HepG2 (cell line): ENCODE measurements around the gene CTTNBP2NL. TPM values are rescaled to one million over a fixed set of nuclear protein-coding genes. Genes with fewer than 3 reads are reported as not detected.

ENCODE experiments used
- ATAC-seq: fragments of 200-7000 bp; cut with Tn5 transposase; 3 replicates; pipeline ENCODE4 v1.9.1; 2020; ENCODE audit warnings: mild to moderate bottlenecking, moderate library complexity
- BruUV-seq: library from RNA; stranded (reverse); fragments of 400-500 nt; replicated peaks from 2 replicates; lab custom pipeline; 2021; lab: Mats Ljungman, UMichigan
- CTCF ChIA-PET: fragments of 300-600 bp; formaldehyde crosslinking; extraction: SDS; loops from one replicate; lab custom pipeline; 2021; ENCODE audit warnings: low total read pairs, inconsistent platforms, low intra/inter-chr PET ratio; lab: Yijun Ruan, JAX
- POLR2A ChIA-PET: fragments of 350-600 bp; sonication (Branson Sonifier 250); formaldehyde crosslinking; loops from one replicate; lab custom pipeline; 2020; ENCODE audit warnings: antibody characterized with exemption, inconsistent platforms; lab: Yijun Ruan, JAX
- DNase-seq: peaks from one replicate; pipeline ENCODE4 v3.0.0-alpha.2; 2015; ENCODE audit warnings: low spot score
- FAIRE-seq: peaks from 3 replicates; lab custom pipeline; 2011; peaks lifted over from hg19 to GRCh38; lab: Jason Lieb, UNC
- H2AFZ ChIP-seq: one replicate; pipeline ENCODE4 v1.6.1; 2011; ENCODE audit warnings: low read length, inconsistent platforms
- H3K27ac ChIP-seq: fragments of 300-600 bp; 3 replicates; pipeline ENCODE4 v1.8.0; 2011; ENCODE audit warnings: mixed run types, mild to moderate bottlenecking, mixed read lengths, low read length, inconsistent platforms; ENCODE audit not compliant: insufficient read depth; ENCODE audit errors: extremely low read length
- H3K27me3 ChIP-seq, 2 experiments: fragments of 200-600 bp in 1 of 2; 2 replicates in 1 of 2; 3 replicates in 1 of 2; pipeline versions ENCODE4 v1.6.0 to v1.8.0; 2011; ENCODE audit warnings: low read length in 2 of 2, mild to moderate bottlenecking in 2 of 2, moderate library complexity in 2 of 2, inconsistent platforms in 1 of 2; ENCODE audit not compliant: insufficient read depth in 2 of 2, control insufficient read depth in 1 of 2
- H3K36me3 ChIP-seq, 2 experiments: fragments of 200-600 bp in 1 of 2; replicated peaks in 1 of 2; 2 replicates in 1 of 2; 3 replicates in 1 of 2; pipeline versions ENCODE4 v1.5.1 to v1.8.0; 2011; ENCODE audit warnings: low read length in 2 of 2, inconsistent platforms in 1 of 2; ENCODE audit not compliant: insufficient read depth in 2 of 2, control insufficient read depth in 1 of 2
- H3K4me1 ChIP-seq: 2 replicates; pipeline ENCODE4 v1.5.1; 2012; ENCODE audit warnings: low read length, inconsistent platforms; ENCODE audit not compliant: insufficient read depth
- H3K4me2 ChIP-seq: 2 replicates; pipeline ENCODE4 v1.6.0; 2011; ENCODE audit warnings: low read depth, low read length, inconsistent platforms
- H3K4me3 ChIP-seq, 3 experiments: fragments of 200-600 bp in 1 of 3; sonication (generic), shearing (Covaris generic) in 1 of 3; replicated peaks in 1 of 3; 2 replicates each; pipeline ENCODE4 v1.5.1; 2011 to 2016; ENCODE audit warnings: low read length in 3 of 3, inconsistent platforms in 2 of 3, low read depth in 2 of 3, mild to moderate bottlenecking in 2 of 3, control low read depth in 1 of 3, mixed read lengths in 1 of 3; ENCODE audit not compliant: insufficient read depth in 1 of 3
- H3K79me2 ChIP-seq: one replicate; pipeline ENCODE4 v1.6.1; 2011; ENCODE audit warnings: low read length, inconsistent platforms; ENCODE audit not compliant: insufficient read depth
- H3K9ac ChIP-seq: 2 replicates; pipeline ENCODE4 v1.6.0; 2011; ENCODE audit warnings: mild to moderate bottlenecking, low read depth, low read length, inconsistent platforms; ENCODE audit not compliant: insufficient read depth
- H3K9me3 ChIP-seq: 2 replicates; pipeline ENCODE4 v1.5.1; 2012; ENCODE audit warnings: mild to moderate bottlenecking, low read length
- H4K20me1 ChIP-seq: 2 replicates; pipeline ENCODE4 v1.6.0; 2011; ENCODE audit warnings: inconsistent platforms, mild to moderate bottlenecking, low read length, moderate library complexity; ENCODE audit not compliant: insufficient read depth
- KLF16 ChIP-seq, 2 experiments: sonication (generic) in 1 of 2; formaldehyde crosslinking in 1 of 2; IDR thresholded peaks; 2 replicates each; pipeline versions ENCODE4 v1.6.1 to v1.8.0; 2016 to 2023; ENCODE audit warnings: missing genetic modification reagents in 2 of 2, missing compliant biosample characterization in 1 of 2
- NR3C1 ChIP-seq: sonication (generic); formaldehyde crosslinking; IDR thresholded peaks from 2 replicates; pipeline ENCODE4 v1.4.0; 2020; ENCODE audit warnings: missing genetic modification reagents
- RFXANK ChIP-seq: IDR thresholded peaks from 2 replicates; pipeline ENCODE4 v1.6.1; 2016
- ZNF263 ChIP-seq: sonication (generic); formaldehyde crosslinking; IDR thresholded peaks from 2 replicates; pipeline ENCODE4 v1.4.0; 2020; ENCODE audit warnings: missing genetic modification reagents
- ZNF7 ChIP-seq: IDR thresholded peaks from 2 replicates; pipeline ENCODE4 v1.6.1; 2016; ENCODE audit warnings: missing biosample characterization, missing genetic modification reagents
- WGBS: methylation state at CpG from one replicate; pipeline ENCODE4 v1.1.6; 2017; ENCODE audit warnings: low lambda C conversion rate; 5-methylcytosine and 5-hydroxymethylcytosine counted together
- in situ Hi-C: cut with HindIII; loops from 2 replicates; pipeline ENCODE4 v1.10.0; 2017; ENCODE audit warnings: low pct_unique_long_range_greater_than_20kb; ENCODE audit not compliant: extremely low pct_ligation_motif_present
- intact Hi-C: fragments of 100-400 bp; cut with micrococcal nuclease; formaldehyde crosslinking; loops from one replicate; pipeline ENCODE4 v1.10.0; 2022; ENCODE audit not compliant: unreplicated experiment
- polyA plus RNA-seq, 8 experiments: library from polyadenylated mRNA; depleted of rRNA in 3 of 8; stranded (reverse) in 7 of 8; unstranded in 1 of 8; fragments of >200 nt; fragmentation: Illumina TruSeq in 4 of 8; extraction: Trizol in 4 of 8; gene quantifications; 2 replicates each; pipeline versions ENCODE4 v1.2.1 to v1.2.3, GENCODE V29; 2011 to 2016; ENCODE audit warnings: low read depth in 4 of 8, missing spikeins in 1 of 8, mixed read lengths in 1 of 8; ENCODE audit not compliant: insufficient read depth in 1 of 8
- total RNA-seq, 5 experiments: library from RNA; depleted of rRNA; stranded (reverse); fragments of >200 nt; fragmentation: Illumina TruSeq; extraction: Trizol; gene quantifications; 2 replicates each; pipeline ENCODE4 v1.2.3, GENCODE V29; 2016; ENCODE audit warnings: low read depth in 1 of 5
- TF ChIP-seq, protein P1 (sequence below): sonication (generic); formaldehyde crosslinking; IDR thresholded peaks from 2 replicates; pipeline ENCODE4 v1.4.0; 2020; ENCODE audit warnings: missing genetic modification reagents, borderline replicate concordance

Gene CTTNBP2NL
- total and polyA plus RNA-seq, 2 of the 13 experiments (the other 11 are each of a cell fraction or from before 2014, with no cell fraction given), result 2.1 to 4.1 TPM

DNA sequence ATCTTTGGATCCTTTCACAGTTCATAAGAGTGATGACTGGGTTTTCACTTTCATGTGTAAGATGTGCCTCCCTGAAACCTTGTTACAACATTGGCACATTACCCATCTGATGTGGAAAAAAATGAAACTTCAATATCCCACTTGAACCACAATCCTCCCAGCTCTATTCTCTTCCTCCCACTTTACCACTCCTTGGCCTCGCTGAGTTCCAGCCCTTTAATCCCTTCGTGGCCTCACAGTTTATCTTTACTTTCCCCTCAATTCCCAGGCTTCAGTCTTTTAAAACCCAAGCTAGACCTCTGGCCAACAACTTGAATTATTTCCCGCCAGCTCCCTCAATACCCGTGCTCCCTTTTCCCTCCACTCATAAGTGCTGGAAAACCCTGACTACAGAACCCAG, 25.0 kb upstream of the CTTNBP2NL start:
- Histone ChIP-seq H3K9me3 (no peaks in the 10 kb centered on the region), H3K4me2 (no peak overlapping the region), H3K79me2 (no peaks in the 10 kb centered on the region), H3K4me3 (no peak overlapping the region), H3K36me3 (no peaks in the 10 kb centered on the region), H3K4me1 (no peaks in the 10 kb centered on the region), H3K27ac (no peak overlapping the region), H2AFZ (no peak overlapping the region), H4K20me1 (no peaks in the 10 kb centered on the region), H3K9ac (no peak overlapping the region), H3K27me3 (peaks cover 0 to 12% of the 10 kb centered on the region in 2 experiments; a peak in 1 of 5 replicates)
- ATAC-seq, result no peak
- ChIA-PET POLR2A (interaction anchor here (0.6 kb wide), 1 partner anchor 265 kb away, joined by 3 read pairs; no protein-coding TSS in a partner anchor), CTCF (interaction anchor here (2.2 kb wide), 1 partner anchor 12 kb away, joined by 22 read pairs; no protein-coding TSS in a partner anchor)
- intact Hi-C loops, result no loop called here
- under 1% methylated on average over 4 of the region's 4 CpGs for WGBS
- in situ Hi-C loops, result no loop called here
- DNase-seq, result no peak
- FAIRE-seq, result no peak
- BruUV-seq, result no TSS peak
- TF ChIP-seq NR3C1 (CRISPR knock-in tag), result no peak
- TF ChIP-seq ZNF263 (CRISPR knock-in tag), result no peak
- TF ChIP-seq RFXANK, result no peak
- no peak for TF ChIP-seq KLF16 (CRISPR knock-in tag; IDR thresholded peaks at IDR 0.05)
- no peak for TF ChIP-seq ZNF7 (CRISPR knock-in tag)
- TF ChIP-seq, protein P1, sequence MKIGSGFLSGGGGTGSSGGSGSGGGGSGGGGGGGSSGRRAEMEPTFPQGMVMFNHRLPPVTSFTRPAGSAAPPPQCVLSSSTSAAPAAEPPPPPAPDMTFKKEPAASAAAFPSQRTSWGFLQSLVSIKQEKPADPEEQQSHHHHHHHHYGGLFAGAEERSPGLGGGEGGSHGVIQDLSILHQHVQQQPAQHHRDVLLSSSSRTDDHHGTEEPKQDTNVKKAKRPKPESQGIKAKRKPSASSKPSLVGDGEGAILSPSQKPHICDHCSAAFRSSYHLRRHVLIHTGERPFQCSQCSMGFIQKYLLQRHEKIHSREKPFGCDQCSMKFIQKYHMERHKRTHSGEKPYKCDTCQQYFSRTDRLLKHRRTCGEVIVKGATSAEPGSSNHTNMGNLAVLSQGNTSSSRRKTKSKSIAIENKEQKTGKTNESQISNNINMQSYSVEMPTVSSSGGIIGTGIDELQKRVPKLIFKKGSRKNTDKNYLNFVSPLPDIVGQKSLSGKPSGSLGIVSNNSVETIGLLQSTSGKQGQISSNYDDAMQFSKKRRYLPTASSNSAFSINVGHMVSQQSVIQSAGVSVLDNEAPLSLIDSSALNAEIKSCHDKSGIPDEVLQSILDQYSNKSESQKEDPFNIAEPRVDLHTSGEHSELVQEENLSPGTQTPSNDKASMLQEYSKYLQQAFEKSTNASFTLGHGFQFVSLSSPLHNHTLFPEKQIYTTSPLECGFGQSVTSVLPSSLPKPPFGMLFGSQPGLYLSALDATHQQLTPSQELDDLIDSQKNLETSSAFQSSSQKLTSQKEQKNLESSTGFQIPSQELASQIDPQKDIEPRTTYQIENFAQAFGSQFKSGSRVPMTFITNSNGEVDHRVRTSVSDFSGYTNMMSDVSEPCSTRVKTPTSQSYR (CRISPR knock-in tag), result no peak

GRCh38 chr1:112371775-112372174, 24.2 kb upstream of the CTTNBP2NL start:
- POLR2A ChIA-PET, result no interaction called here
- H2AFZ ChIP-seq, result no peak overlapping the region
- no peak overlapping the region for H3K27ac ChIP-seq
- H3K9ac ChIP-seq, result no peak overlapping the region
- H3K4me3 ChIP-seq, result no peak overlapping the region
- no peaks in the 10 kb centered on the region for H4K20me1 ChIP-seq
- no peaks in the 10 kb centered on the region for H3K9me3 ChIP-seq
- WGBS, result 2% methylated on average over 3 of the region's 3 CpGs
- H3K36me3 ChIP-seq, result no peaks in the 10 kb centered on the region
- FAIRE-seq (no peak), DNase-seq (no peak), ATAC-seq (no peak)
- H3K79me2 ChIP-seq, result no peaks in the 10 kb centered on the region
- BruUV-seq, result no TSS peak
- intact Hi-C loops, result no loop called here
- no peaks in the 10 kb centered on the region for H3K4me1 ChIP-seq
- H3K27me3 ChIP-seq, result peaks cover 0 to 12% of the 10 kb centered on the region in 2 experiments; a peak in 1 of 5 replicates
- in situ Hi-C loops, result no loop called here
- CTCF ChIA-PET, result no interaction called here
- H3K4me2 ChIP-seq, result no peak overlapping the region
- no peak for TF ChIP-seq ZNF7 (CRISPR knock-in tag)
